ENCODE measurements around the gene FARP2.
"Not testable (repeated sequence)": the region's sequence is repeated elsewhere in the genome, so short reads cannot be mapped to it uniquely, and the experiment has no call there.

GRCh38 chr2:241413501-241413900, 57.4 kb downstream of the FARP2 start:
- not testable (repeated sequence) for TF ChIP-seq CTCF (conservative IDR thresholded peaks at IDR 0.05 in 1 of 2, IDR thresholded peaks at IDR 0.05 in 1 of 2; ENCODE audit: low read depth in 1 of 2, low read length in 2 of 2); EZH2 (IDR thresholded peaks at IDR 0.05; ENCODE audit: low read length, missing control alignments)
